Neural cell (in vitro differentiated cells): Measurements from ENCODE around the gene COBL. TPM values are rescaled to one million over a fixed set of nuclear protein-coding genes. Genes with fewer than 3 reads are reported as not detected.

Source experiments
- H2AFZ ChIP-seq: fragments of 200-600, 300-800 bp; sonication (generic), shearing (Covaris generic); 2 replicates; pipeline ENCODE4 v1.6.0; 2014; ENCODE audit warnings: low read depth, mild to moderate bottlenecking, antibody characterized with exemption, low read length, moderate library complexity
- H3F3A ChIP-seq: fragments of 200-600 bp; shearing (Covaris generic); 2 replicates; pipeline ENCODE4 v1.6.1; 2016; ENCODE audit warnings: mild to moderate bottlenecking, moderate library complexity, mixed read lengths, antibody characterized with exemption, low read length; ENCODE audit not compliant: insufficient read depth, poor library complexity, severe bottlenecking
- H3K27ac ChIP-seq: fragments of 200-600, 300-800 bp; sonication (generic), shearing (Covaris generic); 2 replicates; pipeline ENCODE4 v1.5.1; 2014; ENCODE audit warnings: mild to moderate bottlenecking, low read length, moderate library complexity
- H3K27me3 ChIP-seq: fragments of 300-800, 200-600 bp; sonication (generic), shearing (Covaris generic); 2 replicates; pipeline ENCODE4 v1.6.0; 2014; ENCODE audit warnings: mild to moderate bottlenecking, low read depth, low read length, moderate library complexity; ENCODE audit not compliant: insufficient read depth
- H3K36me3 ChIP-seq: fragments of 300-800, 200-600 bp; sonication (generic), shearing (Covaris generic); 2 replicates; pipeline ENCODE4 v1.5.1; 2014; ENCODE audit warnings: mild to moderate bottlenecking, antibody characterized with exemption, low read length, moderate library complexity; ENCODE audit not compliant: insufficient read depth
- H3K4me2 ChIP-seq: fragments of 300-800, 200-600 bp; sonication (generic), shearing (Covaris generic); 2 replicates; pipeline ENCODE4 v1.6.0; 2014; ENCODE audit warnings: mild to moderate bottlenecking, low read length
- H3K4me3 ChIP-seq: fragments of 300-800, 200-600 bp; sonication (generic), shearing (Covaris generic); 2 replicates; pipeline ENCODE4 v1.5.1; 2014; ENCODE audit warnings: mild to moderate bottlenecking, low read length, moderate library complexity
- H3K79me2 ChIP-seq: fragments of 200-600 bp; shearing (Covaris generic); replicated peaks from 2 replicates; pipeline ENCODE4 v1.6.0; 2014; ENCODE audit warnings: mild to moderate bottlenecking, low read length, moderate library complexity; ENCODE audit not compliant: insufficient read depth
- H3K9ac ChIP-seq: fragments of 300-800, 200-600 bp; sonication (generic), shearing (Covaris generic); 2 replicates; pipeline ENCODE4 v1.6.1; 2016; ENCODE audit warnings: mild to moderate bottlenecking, low read length, mixed read lengths
- H3K9me2 ChIP-seq: fragments of 200-600 bp; shearing (Covaris generic); 2 replicates; pipeline ENCODE4 v1.6.1; 2016; ENCODE audit warnings: mild to moderate bottlenecking, low read length, mixed read lengths; ENCODE audit not compliant: insufficient read depth
- H3K9me3 ChIP-seq: fragments of 200-600, 300-800 bp; sonication (generic), shearing (Covaris generic); 2 replicates; pipeline ENCODE4 v1.6.1; 2016; ENCODE audit warnings: mild to moderate bottlenecking, mixed run types, low read length, moderate library complexity, mixed read lengths
- H4K20me1 ChIP-seq: fragments of 200-600 bp; shearing (Covaris generic); 2 replicates; pipeline ENCODE4 v1.6.1; 2016; ENCODE audit warnings: mild to moderate bottlenecking, mixed run types; ENCODE audit not compliant: insufficient read depth
- CTCF ChIP-seq: fragments of 450-650 bp; IDR thresholded peaks from 2 replicates; pipeline ENCODE4 v1.5.1; 2014; ENCODE audit warnings: antibody characterized with exemption, mild to moderate bottlenecking, moderate library complexity; ENCODE audit not compliant: poor library complexity, severe bottlenecking
- EP300 ChIP-seq: fragments of 450-650 bp; conservative IDR thresholded peaks from 2 replicates; pipeline ENCODE4 v1.6.1; 2014; ENCODE audit warnings: antibody characterized with exemption, mild to moderate bottlenecking, moderate library complexity; ENCODE audit not compliant: poor library complexity, severe bottlenecking
- EZH2 ChIP-seq: fragments of 200-600, 300-800 bp; shearing (Covaris generic), sonication (generic); IDR thresholded peaks from 2 replicates; pipeline ENCODE4 v1.6.1; 2014; ENCODE audit warnings: antibody characterized with exemption, low read length, borderline replicate concordance, mild to moderate bottlenecking; ENCODE audit not compliant: insufficient read depth, poor library complexity, severe bottlenecking
- MXI1 ChIP-seq: fragments of 450-650 bp; conservative IDR thresholded peaks from 2 replicates; pipeline ENCODE4 v1.6.1; 2014; ENCODE audit warnings: antibody characterized with exemption, mild to moderate bottlenecking; ENCODE audit not compliant: poor library complexity, severe bottlenecking
- POLR2AphosphoS5 ChIP-seq: IDR thresholded peaks from 2 replicates; pipeline ENCODE4 v1.6.1; 2012
- RAD21 ChIP-seq: fragments of 450-650 bp; conservative IDR thresholded peaks from 2 replicates; pipeline ENCODE4 v1.6.1; 2014; ENCODE audit warnings: antibody characterized with exemption, mild to moderate bottlenecking, moderate library complexity
- REST ChIP-seq: IDR thresholded peaks from 2 replicates; pipeline ENCODE4 v1.6.1; 2012; ENCODE audit warnings: borderline replicate concordance
- SMC3 ChIP-seq: fragments of 450-650 bp; conservative IDR thresholded peaks from 2 replicates; pipeline ENCODE4 v1.6.1; 2014; ENCODE audit warnings: antibody characterized with exemption, mild to moderate bottlenecking, moderate library complexity; ENCODE audit not compliant: poor library complexity
- TAF1 ChIP-seq: IDR thresholded peaks from 2 replicates; pipeline ENCODE4 v1.6.1; 2012; ENCODE audit warnings: low read depth
- polyA plus RNA-seq: library from polyadenylated mRNA; depleted of rRNA; stranded (reverse); fragments of >200 nt; gene quantifications from 2 replicates; pipeline ENCODE4 v1.2.3, GENCODE V29; 2014

The COBL gene
- polyA plus RNA-seq, 1 donor from 2014 or later: 0.12 TPM

GRCh38 chr7:51290702-51291540 lies 25.7 kb downstream of the COBL start:
- H3K27ac ChIP-seq: no peak overlapping the region
- no peak overlapping the region for H2AFZ ChIP-seq
- H3K36me3 ChIP-seq: no peaks in the 10 kb centered on the region
- H3K4me2 ChIP-seq: no peak overlapping the region
- no peaks in the 10 kb centered on the region for H3K9me2 ChIP-seq
- H3F3A ChIP-seq: no peaks in the 10 kb centered on the region
- H3K9me3 ChIP-seq: no peaks in the 10 kb centered on the region
- no peak overlapping the region for H3K9ac ChIP-seq
- no peaks in the 10 kb centered on the region for H3K79me2 ChIP-seq
- H3K27me3 ChIP-seq: no peaks in the 10 kb centered on the region
- no peaks in the 10 kb centered on the region for H4K20me1 ChIP-seq
- H3K4me3 ChIP-seq: no peak overlapping the region
- TF ChIP-seq TAF1: no peak
- TF ChIP-seq RAD21: no peak

DNA sequence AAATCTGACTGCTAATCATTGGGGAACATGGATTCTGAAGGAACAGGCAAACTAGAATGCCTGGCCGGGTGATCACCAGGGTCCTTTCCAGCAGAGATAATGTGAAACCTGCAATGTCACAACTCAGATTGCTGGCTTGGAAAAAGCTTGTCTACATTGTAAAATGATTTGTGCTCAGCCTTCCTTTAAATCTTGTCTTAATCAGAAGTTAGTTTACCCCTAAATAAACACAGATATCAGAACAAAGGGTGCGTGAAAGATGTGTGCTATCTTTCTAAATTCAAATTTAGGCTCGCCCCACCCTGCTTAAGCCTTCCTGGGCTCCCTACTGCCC lies 26.3 kb downstream of the COBL start:
- H3F3A ChIP-seq: no peaks in the 10 kb centered on the region
- H3K9me2 ChIP-seq: no peaks in the 10 kb centered on the region
- TF ChIP-seq TAF1: no peak
- no peak for TF ChIP-seq SMC3
- no peak for TF ChIP-seq MXI1
- TF ChIP-seq EP300: no peak
- no peak for TF ChIP-seq EZH2
- TF ChIP-seq RAD21: no peak
- TF ChIP-seq CTCF: no peak
- no peak for TF ChIP-seq REST
- no peak for TF ChIP-seq POLR2AphosphoS5
- H3K9ac ChIP-seq: no peak overlapping the region
- no peaks in the 10 kb centered on the region for H3K9me3 ChIP-seq
- no peaks in the 10 kb centered on the region for H4K20me1 ChIP-seq
- H3K79me2 ChIP-seq: no peaks in the 10 kb centered on the region
- H3K4me2 ChIP-seq: no peak overlapping the region
- H3K36me3 ChIP-seq: no peaks in the 10 kb centered on the region
- no peaks in the 10 kb centered on the region for H3K27me3 ChIP-seq
- H3K27ac ChIP-seq: no peak overlapping the region
- H3K4me3 ChIP-seq: no peak overlapping the region
- H2AFZ ChIP-seq: no peak overlapping the region
